ENCODE measurements around the gene HOXC5. TPM values are rescaled to one million over a fixed set of nuclear protein-coding genes. Genes with fewer than 3 reads are reported as not detected.
"Not testable (repeated sequence)": the region's sequence is repeated elsewhere in the genome, so short reads cannot be mapped to it uniquely, and the experiment has no call there.

Gene HOXC5
- total RNA-seq, 3 donors from 2014 or later = not detected

GRCh38 chr12:54037360-54038283, 4.8 kb downstream of the HOXC5 start:
- no peak for ATAC-seq
- Mint-ChIP-seq H3K36me3 (ENCODE audit: insufficient read depth) (no peaks in the 10 kb centered on the region), H3K4me3 (no peak overlapping the region), H3K27me3 (ENCODE audit: low read depth) (peaks cover 86% of the 10 kb centered on the region), H3K9me3 (peaks cover 3% of the 10 kb centered on the region), H3K4me1 (ENCODE audit: low read depth) (peaks cover 12% of the 10 kb centered on the region)
- no peak for DNase-seq

GRCh38 chr12:54038284-54038870, 5.5 kb downstream of the HOXC5 start:
- DNase-seq = no peak
- Mint-ChIP-seq H3K4me3 (no peak overlapping the region), H3K36me3 (ENCODE audit: insufficient read depth) (no peaks in the 10 kb centered on the region), H3K4me1 (ENCODE audit: low read depth) (peaks cover 8% of the 10 kb centered on the region), H3K9me3 (no peaks in the 10 kb centered on the region), H3K27me3 (ENCODE audit: low read depth) (peaks cover 85% of the 10 kb centered on the region)
- ATAC-seq = no peak

GRCh38 chr12:54038871-54039414, 6.1 kb downstream of the HOXC5 start:
- Mint-ChIP-seq H3K27me3 (ENCODE audit: low read depth) (peaks cover 88% of the 10 kb centered on the region), H3K4me3 (no peak overlapping the region), H3K9me3 (no peaks in the 10 kb centered on the region), H3K36me3 (ENCODE audit: insufficient read depth) (no peaks in the 10 kb centered on the region), H3K4me1 (ENCODE audit: low read depth) (peaks cover 5% of the 10 kb centered on the region)
- no peak for DNase-seq
- no peak for ATAC-seq

GRCh38 chr12:54039417-54040147, 6.7 kb downstream of the HOXC5 start:
- Mint-ChIP-seq H3K4me3 (no peak overlapping the region), H3K36me3 (ENCODE audit: insufficient read depth) (no peaks in the 10 kb centered on the region), H3K4me1 (ENCODE audit: low read depth) (peaks cover 6% of the 10 kb centered on the region), H3K9me3 (no peaks in the 10 kb centered on the region), H3K27me3 (ENCODE audit: low read depth) (peaks cover 90% of the 10 kb centered on the region)
- ATAC-seq = no peak
- no peak for DNase-seq

- peaks cover 4% of the 10 kb centered on the region for H3K4me1 Mint-ChIP-seq (ENCODE audit: low read depth)
Observed at GRCh38 chr12:54040148-54040494, 7.3 kb downstream of the HOXC5 start.

GRCh38 chr12:54040648-54041047, 7.8 kb downstream of the HOXC5 start:
- no peaks in the 10 kb centered on the region for H3K36me3 Mint-ChIP-seq (ENCODE audit: insufficient read depth)
- DNase-seq (no peak), ATAC-seq (no peak)
- no peak overlapping the region for H3K4me3 Mint-ChIP-seq
- peaks cover 4% of the 10 kb centered on the region for H3K4me1 Mint-ChIP-seq (ENCODE audit: low read depth)
- peaks cover 90% of the 10 kb centered on the region for H3K27me3 Mint-ChIP-seq (ENCODE audit: low read depth)
- H3K9me3 Mint-ChIP-seq = no peaks in the 10 kb centered on the region

More at GRCh38 chr12:54040148-54040494, 7.3 kb downstream of the HOXC5 start:
- H3K36me3 Mint-ChIP-seq (ENCODE audit: insufficient read depth) = no peaks in the 10 kb centered on the region
- no peak for DNase-seq
- no peak overlapping the region for H3K4me3 Mint-ChIP-seq
- ATAC-seq = no peak
- H3K27me3 Mint-ChIP-seq (ENCODE audit: low read depth) = peaks cover 90% of the 10 kb centered on the region
- no peaks in the 10 kb centered on the region for H3K9me3 Mint-ChIP-seq

- Mint-ChIP-seq H3K36me3 (ENCODE audit: insufficient read depth) (no peaks in the 10 kb centered on the region), H3K9me3 (no peaks in the 10 kb centered on the region), H3K4me3 (no peak overlapping the region), H3K4me1 (ENCODE audit: low read depth) (peaks cover 4% of the 10 kb centered on the region), H3K27me3 (ENCODE audit: low read depth) (peaks cover 90% of the 10 kb centered on the region)
- ATAC-seq (no peak), DNase-seq (no peak)
Observed at GRCh38 chr12:54041097-54041690, 8.3 kb downstream of the HOXC5 start.

- not testable (repeated sequence) for ATAC-seq
Observed at GRCh38 chr12:54042033-54042432, 9.2 kb downstream of the HOXC5 start.

GRCh38 chr12:54042970-54043853, 10.4 kb downstream of the HOXC5 start:
- ATAC-seq (no peak), DNase-seq (no peak)
- Mint-ChIP-seq H3K4me1 (ENCODE audit: low read depth) (peaks cover 9% of the 10 kb centered on the region), H3K4me3 (no peak overlapping the region), H3K27me3 (ENCODE audit: low read depth) (peaks cover 92% of the 10 kb centered on the region), H3K36me3 (ENCODE audit: insufficient read depth) (no peaks in the 10 kb centered on the region), H3K9me3 (no peaks in the 10 kb centered on the region)

More at GRCh38 chr12:54042033-54042432, 9.2 kb downstream of the HOXC5 start:
- H3K9me3 Mint-ChIP-seq; DNase-seq; H3K4me3 Mint-ChIP-seq; H3K4me1 Mint-ChIP-seq (ENCODE audit: low read depth); H3K36me3 Mint-ChIP-seq (ENCODE audit: insufficient read depth): not testable (repeated sequence)
- peaks cover 91% of the 10 kb centered on the region for H3K27me3 Mint-ChIP-seq (ENCODE audit: low read depth)

- ATAC-seq (no peak), DNase-seq (no peak)
- H3K4me1 Mint-ChIP-seq (ENCODE audit: low read depth) = peaks cover 9% of the 10 kb centered on the region
- H3K36me3 Mint-ChIP-seq (ENCODE audit: insufficient read depth) = no peaks in the 10 kb centered on the region
- no peak overlapping the region for H3K4me3 Mint-ChIP-seq
- no peaks in the 10 kb centered on the region for H3K9me3 Mint-ChIP-seq
- peaks cover 92% of the 10 kb centered on the region for H3K27me3 Mint-ChIP-seq (ENCODE audit: low read depth)
Observed at GRCh38 chr12:54044425-54045103, 11.7 kb downstream of the HOXC5 start.

GRCh38 chr12:54045401-54045800, 12.6 kb downstream of the HOXC5 start:
- Mint-ChIP-seq H3K9me3 (no peaks in the 10 kb centered on the region), H3K27me3 (ENCODE audit: low read depth) (peaks cover 92% of the 10 kb centered on the region), H3K4me1 (ENCODE audit: low read depth) (peaks cover 15% of the 10 kb centered on the region), H3K36me3 (ENCODE audit: insufficient read depth) (no peaks in the 10 kb centered on the region), H3K4me3 (no peak overlapping the region)
- ATAC-seq = no peak
- DNase-seq = no peak

GRCh38 chr12:54045868-54046521, 13.1 kb downstream of the HOXC5 start:
- peaks cover 16% of the 10 kb centered on the region for H3K4me1 Mint-ChIP-seq (ENCODE audit: low read depth)
- H3K9me3 Mint-ChIP-seq = no peaks in the 10 kb centered on the region
- ATAC-seq (no peak), DNase-seq (no peak)
- H3K36me3 Mint-ChIP-seq (ENCODE audit: insufficient read depth) = no peaks in the 10 kb centered on the region
- H3K27me3 Mint-ChIP-seq (ENCODE audit: low read depth) = peaks cover 94% of the 10 kb centered on the region
- no peak overlapping the region for H3K4me3 Mint-ChIP-seq

All from activated T-cell treated with anti-CD3 and anti-CD28 coated beads, Interleukin-2, amount 50 U/mL, for 4 hours (primary cell).